Mucosa of stomach (tissue), 1 donor: ENCODE results near the gene ANTXR1.

Experiments
- H3K27me3 ChIP-seq: one replicate; pipeline ENCODE4 v1.7.0; 2013; ENCODE audit warnings: mild to moderate bottlenecking, low read length; ENCODE audit not compliant: control insufficient read depth, insufficient read depth
- H3K36me3 ChIP-seq: one replicate; pipeline ENCODE4 v1.7.0; 2013; ENCODE audit warnings: low read length; ENCODE audit not compliant: control insufficient read depth, insufficient read depth
- H3K4me1 ChIP-seq: one replicate; pipeline ENCODE4 v1.7.0; 2013; ENCODE audit warnings: mild to moderate bottlenecking, low read length; ENCODE audit not compliant: control insufficient read depth, insufficient read depth
- H3K4me3 ChIP-seq: one replicate; pipeline ENCODE4 v1.7.0; 2013; ENCODE audit warnings: low read length
- H3K9ac ChIP-seq: one replicate; pipeline ENCODE4 v1.7.0; 2013; ENCODE audit warnings: mild to moderate bottlenecking, low read length, moderate library complexity
- H3K9me3 ChIP-seq: one replicate; pipeline ENCODE4 v1.7.0; 2013; ENCODE audit warnings: mild to moderate bottlenecking, low read length, moderate library complexity; ENCODE audit not compliant: control insufficient read depth
- donor health status: Pancreatic carcinoma.

The ANTXR1 gene

GRCh38 chr2:69178756-69179155 lies 165.8 kb downstream of the ANTXR1 start:
- H3K4me1 ChIP-seq: peaks cover 12% of the 10 kb centered on the region

GRCh38 chr2:69180227-69180626 lies 167.2 kb downstream of the ANTXR1 start:
- H3K36me3 ChIP-seq: no peaks in the 10 kb centered on the region
- H3K27me3 ChIP-seq: no peaks in the 10 kb centered on the region
- H3K4me1 ChIP-seq: peaks cover 12% of the 10 kb centered on the region
- H3K9me3 ChIP-seq: no peaks in the 10 kb centered on the region
- H3K4me3 ChIP-seq: no peak overlapping the region
- no peak overlapping the region for H3K9ac ChIP-seq

More at GRCh38 chr2:69178756-69179155, 165.8 kb downstream of the ANTXR1 start:
- Histone ChIP-seq H3K9ac (no peak overlapping the region), H3K9me3 (no peaks in the 10 kb centered on the region), H3K4me3 (no peak overlapping the region), H3K27me3 (no peaks in the 10 kb centered on the region), H3K36me3 (no peaks in the 10 kb centered on the region)

- peaks cover 12% of the 10 kb centered on the region for H3K4me1 ChIP-seq
- H3K9me3 ChIP-seq: no peaks in the 10 kb centered on the region
- H3K27me3 ChIP-seq: no peaks in the 10 kb centered on the region
- H3K4me3 ChIP-seq: no peak overlapping the region
- no peaks in the 10 kb centered on the region for H3K36me3 ChIP-seq
- H3K9ac ChIP-seq: no peak overlapping the region
These were observed 168.0 kb downstream of the ANTXR1 start for GRCh38 chr2:69180974-69181373.

- Histone ChIP-seq H3K36me3 (no peaks in the 10 kb centered on the region), H3K4me1 (peaks cover 12% of the 10 kb centered on the region), H3K27me3 (no peaks in the 10 kb centered on the region), H3K4me3 (no peak overlapping the region), H3K9me3 (no peaks in the 10 kb centered on the region), H3K9ac (no peak overlapping the region)
These were observed 168.9 kb downstream of the ANTXR1 start for GRCh38 chr2:69181806-69182427.

- Histone ChIP-seq H3K4me1 (no peaks in the 10 kb centered on the region), H3K9ac (no peak overlapping the region), H3K4me3 (no peak overlapping the region), H3K27me3 (no peaks in the 10 kb centered on the region), H3K36me3 (no peaks in the 10 kb centered on the region), H3K9me3 (no peaks in the 10 kb centered on the region)
These were observed 170.7 kb downstream of the ANTXR1 start for GRCh38 chr2:69183659-69184058.

GRCh38 chr2:69184224-69184623 lies 171.2 kb downstream of the ANTXR1 start:
- H3K27me3 ChIP-seq: no peaks in the 10 kb centered on the region
- no peaks in the 10 kb centered on the region for H3K36me3 ChIP-seq
- H3K4me3 ChIP-seq: no peak overlapping the region
- H3K4me1 ChIP-seq: no peaks in the 10 kb centered on the region
- H3K9me3 ChIP-seq: no peaks in the 10 kb centered on the region
- no peak overlapping the region for H3K9ac ChIP-seq

GRCh38 chr2:69185807-69186206 lies 172.8 kb downstream of the ANTXR1 start:
- Histone ChIP-seq H3K9me3 (no peaks in the 10 kb centered on the region), H3K27me3 (no peaks in the 10 kb centered on the region), H3K36me3 (no peaks in the 10 kb centered on the region), H3K4me1 (no peaks in the 10 kb centered on the region), H3K9ac (no peak overlapping the region), H3K4me3 (no peak overlapping the region)

GRCh38 chr2:69186614-69187013 lies 173.6 kb downstream of the ANTXR1 start:
- Histone ChIP-seq H3K9ac (no peak overlapping the region), H3K4me1 (no peaks in the 10 kb centered on the region), H3K4me3 (no peak overlapping the region), H3K36me3 (no peaks in the 10 kb centered on the region), H3K27me3 (no peaks in the 10 kb centered on the region), H3K9me3 (no peaks in the 10 kb centered on the region)

GRCh38 chr2:69188182-69188900 lies 175.4 kb downstream of the ANTXR1 start:
- Histone ChIP-seq H3K36me3 (no peaks in the 10 kb centered on the region), H3K4me3 (no peak overlapping the region), H3K27me3 (no peaks in the 10 kb centered on the region), H3K9me3 (no peaks in the 10 kb centered on the region), H3K9ac (no peak overlapping the region), H3K4me1 (no peaks in the 10 kb centered on the region)

- Histone ChIP-seq H3K9me3 (no peaks in the 10 kb centered on the region), H3K36me3 (no peaks in the 10 kb centered on the region), H3K9ac (no peak overlapping the region), H3K27me3 (no peaks in the 10 kb centered on the region), H3K4me1 (no peaks in the 10 kb centered on the region), H3K4me3 (no peak overlapping the region)
These were observed 177.9 kb downstream of the ANTXR1 start for GRCh38 chr2:69190743-69191404.

GRCh38 chr2:69191634-69192033 lies 178.7 kb downstream of the ANTXR1 start:
- Histone ChIP-seq H3K36me3 (no peaks in the 10 kb centered on the region), H3K4me1 (no peaks in the 10 kb centered on the region), H3K4me3 (no peak overlapping the region), H3K9me3 (no peaks in the 10 kb centered on the region), H3K9ac (no peak overlapping the region), H3K27me3 (no peaks in the 10 kb centered on the region)

- Histone ChIP-seq H3K9ac (no peak overlapping the region), H3K27me3 (no peaks in the 10 kb centered on the region), H3K4me1 (no peaks in the 10 kb centered on the region), H3K36me3 (no peaks in the 10 kb centered on the region), H3K4me3 (no peak overlapping the region), H3K9me3 (no peaks in the 10 kb centered on the region)
These were observed 179.4 kb downstream of the ANTXR1 start for GRCh38 chr2:69192176-69192945.
